ACHN (cell line): Measurements from ENCODE around the gene TMPRSS9.
A peak's percentile ranks its signal among the peaks of the same experiment; 100 is the strongest.
"Not testable (repeated sequence)": the region's sequence is repeated elsewhere in the genome, so short reads cannot be mapped to it uniquely, and the experiment has no call there.

ENCODE experiments used
- DNase-seq: peaks from one replicate; pipeline ENCODE4 v3.0.0-alpha.2; 2015
- in situ Hi-C: cut with HindIII; loops from 2 replicates; pipeline ENCODE4 v1.10.0; 2017; ENCODE audit warnings: low sequenced_read_pairs, low pct_ligation_motif_present, low pct_unique_long_range_greater_than_20kb

Gene TMPRSS9

GRCh38 chr19:2461751-2462634 is 101.9 kb downstream of the TMPRSS9 start:
- peak; percentile 75 for DNase-seq

DNA sequence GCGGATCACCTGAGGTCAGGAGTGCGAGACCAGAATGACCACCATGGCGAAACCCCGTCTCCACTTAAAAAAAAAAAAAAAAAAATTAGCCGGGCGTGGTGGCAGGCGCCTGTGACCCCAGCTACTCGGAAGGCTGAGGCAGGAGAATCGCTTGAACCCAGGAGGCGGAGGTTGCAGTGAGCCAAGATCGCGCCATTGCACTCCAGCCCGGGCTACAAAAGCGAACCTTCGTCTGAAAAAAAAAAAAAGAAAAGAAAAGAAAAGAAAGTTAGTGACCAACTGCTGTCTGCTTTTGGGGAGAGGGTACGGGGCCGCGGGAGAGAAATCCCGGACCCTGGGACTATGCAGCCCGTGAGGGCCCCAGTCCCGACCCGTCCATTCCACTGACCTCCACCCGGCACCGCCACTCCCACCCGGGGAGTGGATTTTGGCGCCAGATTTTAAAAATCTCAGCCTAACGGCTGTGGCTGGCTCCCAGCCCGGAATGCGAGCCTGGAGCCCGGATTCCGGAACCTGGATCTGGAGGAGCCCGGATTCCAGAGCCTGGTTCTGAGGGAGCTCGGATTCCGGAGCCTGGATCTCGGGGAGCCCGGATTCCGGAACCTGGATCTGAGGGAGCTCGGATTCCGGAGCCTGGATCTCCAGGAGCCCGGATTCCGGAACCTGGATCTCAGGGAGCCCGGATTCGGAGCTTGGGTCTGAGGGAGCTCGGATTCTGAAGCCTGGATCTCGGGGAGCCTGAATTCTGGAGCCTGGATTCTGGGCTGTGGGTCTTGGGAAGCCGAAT is 102.8 kb downstream of the TMPRSS9 start:
- in situ Hi-C loops: no loop called here

More at GRCh38 chr19:2461751-2462634, 101.9 kb downstream of the TMPRSS9 start:
- in situ Hi-C loops: no loop called here

DNA sequence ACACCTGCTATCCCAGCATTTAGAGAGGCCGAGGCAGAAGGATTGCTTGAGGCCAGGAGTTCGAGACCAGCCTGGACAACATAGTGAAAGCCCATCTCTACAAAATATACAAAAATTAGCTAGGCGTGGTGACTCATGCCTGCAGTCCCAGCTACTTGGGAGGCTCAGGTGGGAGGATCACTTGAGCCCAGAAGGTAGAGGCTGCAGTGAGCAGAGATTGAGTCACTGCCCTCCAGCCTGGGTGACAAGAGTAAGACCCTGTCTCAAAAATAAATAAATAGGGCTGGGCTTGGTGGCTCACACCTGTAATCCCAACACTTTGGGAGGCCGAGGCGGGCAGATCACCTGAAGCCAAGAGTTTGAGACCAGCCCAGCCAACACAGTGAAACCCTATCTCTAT is 103.6 kb downstream of the TMPRSS9 start:
- in situ Hi-C loops, DNase-seq: not testable (repeated sequence)

More for the DNA sequence above, 102.8 kb downstream of the TMPRSS9 start:
- DNase-seq: peak; percentile 96

DNA sequence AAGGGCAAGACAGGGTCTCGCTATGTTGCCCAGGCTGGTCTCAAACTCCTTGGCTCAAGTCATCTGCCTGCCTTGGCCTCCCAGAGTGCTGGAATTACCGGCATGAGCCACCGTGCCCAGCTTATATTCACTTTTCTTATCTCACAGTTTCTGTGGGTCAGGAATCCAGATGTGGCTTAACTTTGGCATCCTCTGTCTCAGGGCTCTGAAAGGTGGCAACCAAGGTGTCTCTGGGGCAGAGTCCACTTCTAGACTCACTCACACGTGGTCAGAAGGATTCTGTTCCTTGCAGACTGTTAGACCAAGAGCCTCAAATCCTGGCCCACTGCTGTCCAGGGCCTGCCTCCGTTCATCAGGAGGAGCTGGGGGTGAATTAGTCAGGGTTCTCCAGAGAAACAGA is 104.3 kb downstream of the TMPRSS9 start:
- in situ Hi-C loops: no loop called here

GRCh38 chr19:2468596-2468995 is 108.5 kb downstream of the TMPRSS9 start:
- in situ Hi-C loops: no loop called here
- no peak for DNase-seq

More for the DNA sequence above, 104.3 kb downstream of the TMPRSS9 start:
- no peak for DNase-seq

GRCh38 chr19:2469102-2469914 is 109.2 kb downstream of the TMPRSS9 start:
- DNase-seq: peak; percentile 35
- in situ Hi-C loops: no loop called here

- DNase-seq, in situ Hi-C loops: not testable (repeated sequence)
Measured at GRCh38 chr19:2469915-2470200, 109.8 kb downstream of the TMPRSS9 start.

GRCh38 chr19:2474232-2475017 is 114.4 kb downstream of the TMPRSS9 start:
- in situ Hi-C loops: no loop called here
- peak; percentile 87 for DNase-seq

GRCh38 chr19:2475018-2475701 is 115.1 kb downstream of the TMPRSS9 start:
- peak; percentile 63 for DNase-seq
- in situ Hi-C loops: no loop called here
